Transverse colon (tissue), 4 donors: ENCODE measurements around the gene CFAP65.

Experiments used
- POLR2AphosphoS5 ChIP-seq, 3 donors: sonication (generic); formaldehyde crosslinking; IDR thresholded peaks; one replicate each; pipeline ENCODE4 v1.6.1; 2016; ENCODE audit warnings: antibody characterized with exemption in 3 of 3
- TF ChIP-seq, protein P1 (sequence below), 5 experiments: fragments of 200-600 bp in 3 of 5; fragments of 450-650 bp in 2 of 5; sonication (generic) in 3 of 5; IDR thresholded peaks; 1 replicate in 2 of 5; 2 replicates in 3 of 5; pipeline ENCODE4 v1.5.1; 2016 to 2017; ENCODE audit warnings: antibody characterized with exemption in 5 of 5, inconsistent platforms in 3 of 5, mild to moderate bottlenecking in 2 of 5, moderate library complexity in 1 of 5

DNA sequence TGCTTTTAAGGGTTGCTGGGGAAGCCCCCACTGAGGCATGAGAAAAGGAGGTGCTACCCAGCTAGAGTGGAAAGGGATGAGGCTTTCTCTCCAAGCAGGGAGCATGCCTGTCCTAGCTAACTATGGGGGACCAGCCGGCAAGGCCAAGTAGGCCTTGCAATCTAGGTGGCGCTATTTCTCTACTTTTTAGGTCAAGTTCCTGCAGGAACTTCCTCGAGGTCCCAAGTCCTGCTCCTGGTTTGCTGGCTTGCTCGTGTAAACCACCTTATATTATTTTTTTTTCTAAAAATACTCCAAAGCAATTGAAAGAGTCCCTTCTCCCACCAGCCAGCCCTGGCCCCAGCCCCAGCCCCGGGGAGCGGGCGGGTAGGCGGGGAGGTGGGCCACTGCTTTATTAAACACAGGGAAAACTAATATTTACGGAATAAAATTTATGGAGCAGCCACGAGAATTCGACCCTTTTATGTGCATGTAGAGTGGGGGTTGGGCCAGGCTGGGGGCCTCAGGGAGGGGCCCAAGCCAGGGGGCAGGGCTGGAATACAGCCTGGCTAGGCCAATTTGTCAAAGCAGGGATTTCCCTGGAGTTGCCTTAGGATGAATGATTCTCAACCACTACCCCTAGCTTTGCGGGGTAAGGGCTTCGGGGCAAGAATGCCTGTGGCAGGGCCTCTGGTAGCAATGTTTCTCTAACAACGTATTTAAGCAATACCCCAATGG is 32.3 kb upstream of the CFAP65 start:
- TF ChIP-seq POLR2AphosphoS5 (IDR thresholded peaks at IDR 0.05), result no peak
- TF ChIP-seq, protein P1, sequence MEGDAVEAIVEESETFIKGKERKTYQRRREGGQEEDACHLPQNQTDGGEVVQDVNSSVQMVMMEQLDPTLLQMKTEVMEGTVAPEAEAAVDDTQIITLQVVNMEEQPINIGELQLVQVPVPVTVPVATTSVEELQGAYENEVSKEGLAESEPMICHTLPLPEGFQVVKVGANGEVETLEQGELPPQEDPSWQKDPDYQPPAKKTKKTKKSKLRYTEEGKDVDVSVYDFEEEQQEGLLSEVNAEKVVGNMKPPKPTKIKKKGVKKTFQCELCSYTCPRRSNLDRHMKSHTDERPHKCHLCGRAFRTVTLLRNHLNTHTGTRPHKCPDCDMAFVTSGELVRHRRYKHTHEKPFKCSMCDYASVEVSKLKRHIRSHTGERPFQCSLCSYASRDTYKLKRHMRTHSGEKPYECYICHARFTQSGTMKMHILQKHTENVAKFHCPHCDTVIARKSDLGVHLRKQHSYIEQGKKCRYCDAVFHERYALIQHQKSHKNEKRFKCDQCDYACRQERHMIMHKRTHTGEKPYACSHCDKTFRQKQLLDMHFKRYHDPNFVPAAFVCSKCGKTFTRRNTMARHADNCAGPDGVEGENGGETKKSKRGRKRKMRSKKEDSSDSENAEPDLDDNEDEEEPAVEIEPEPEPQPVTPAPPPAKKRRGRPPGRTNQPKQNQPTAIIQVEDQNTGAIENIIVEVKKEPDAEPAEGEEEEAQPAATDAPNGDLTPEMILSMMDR (IDR thresholded peaks at IDR 0.05), result peak; percentile 54 to 73 (median 60)
